PFSK-1 (cell line): ENCODE data around the gene RGS9.

Experiments
- POLR2AphosphoS5 ChIP-seq: IDR thresholded peaks from 2 replicates; pipeline ENCODE4 v1.6.1; 2012; ENCODE audit warnings: low read depth, mild to moderate bottlenecking, control low read depth, low read length, moderate library complexity
- REST ChIP-seq, 2 experiments: IDR thresholded peaks; 2 replicates each; pipeline versions ENCODE4 v1.6.1 to v1.8.0; 2011 to 2012; ENCODE audit warnings: low read depth in 2 of 2, low read length in 2 of 2, control low read depth in 1 of 2, inconsistent platforms in 1 of 2, mild to moderate bottlenecking in 1 of 2, moderate library complexity in 1 of 2; ENCODE audit not compliant: insufficient read depth in 1 of 2

GRCh38 chr17:65156185-65156834 is 19.1 kb downstream of the RGS9 start:
- no peak for TF ChIP-seq POLR2AphosphoS5
- no peak for TF ChIP-seq REST (IDR thresholded peaks at IDR 0.05; ENCODE audit: insufficient read depth in 1 of 2, low read depth in 2 of 2, low read length in 2 of 2)
